GM23248 (cell line): ENCODE measurements around the gene CCDC159.

ENCODE experiments used
- EZH2 ChIP-seq: fragments of 200-600 bp; sonication (generic); IDR thresholded peaks from 2 replicates; pipeline ENCODE4 v1.6.1; 2018; ENCODE audit warnings: antibody characterized with exemption, mild to moderate bottlenecking; ENCODE audit not compliant: insufficient read depth, poor library complexity, severe bottlenecking
- EZH2phosphoT487 ChIP-seq: fragments of 200-600 bp; sonication (generic); IDR thresholded peaks from 2 replicates; pipeline ENCODE4 v1.6.1; 2018; ENCODE audit warnings: antibody characterized with exemption, moderate library complexity, mild to moderate bottlenecking, low read depth; ENCODE audit not compliant: insufficient read depth

DNA sequence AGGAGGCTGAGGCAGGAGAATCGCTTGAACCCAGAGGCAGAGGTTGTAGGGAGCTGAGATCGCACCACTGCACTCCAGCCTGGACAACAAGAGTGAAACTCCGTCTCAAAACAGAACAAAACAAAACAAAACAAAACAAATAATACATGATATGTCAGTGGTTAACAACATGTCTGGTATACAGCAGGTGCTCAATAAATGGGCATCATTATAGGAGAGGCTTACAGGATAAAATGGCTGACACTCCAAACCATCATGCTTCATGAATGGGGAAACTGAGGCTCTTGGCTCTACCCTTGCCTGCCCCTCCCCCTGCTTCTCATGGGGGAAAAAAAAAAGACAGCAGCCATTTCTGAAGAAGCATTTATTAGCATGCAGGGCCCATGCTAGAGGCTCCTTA lies 3.9 kb upstream of the CCDC159 start:
- TF ChIP-seq EZH2, result no peak
- TF ChIP-seq EZH2phosphoT487, result no peak
